HG03108 (cell line): ENCODE results near the gene OR11H7.
"Not testable (repeated sequence)": the region's sequence is repeated elsewhere in the genome, so short reads cannot be mapped to it uniquely, and the experiment has no call there.

ENCODE experiments used
- ATAC-seq: cut with Tn5 transposase; IDR thresholded peaks from one replicate; pipeline ENCODE4 v1.9.1; 2021; ENCODE audit warnings: moderate library complexity; ENCODE audit not compliant: unreplicated experiment

The OR11H7 gene

DNA sequence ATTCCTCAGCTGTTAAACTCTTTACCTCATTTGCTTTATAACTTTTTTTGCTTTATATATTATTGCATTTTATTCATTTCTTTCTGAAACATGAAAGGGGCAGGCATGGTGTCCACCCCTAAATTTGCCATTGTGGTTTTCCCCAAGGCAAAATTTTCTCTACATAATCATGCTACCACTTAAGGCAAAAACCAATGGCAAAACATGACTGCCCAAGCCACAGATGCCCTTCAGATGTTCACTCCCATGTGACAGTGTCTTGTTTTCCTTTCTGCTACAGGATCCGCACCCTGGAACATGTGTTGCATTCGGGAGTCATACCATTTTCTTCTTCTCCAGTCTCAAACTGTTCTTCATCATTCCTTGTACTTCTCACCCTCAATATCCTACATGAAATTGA lies 48.6 kb downstream of the OR11H7 start:
- no peak for ATAC-seq

DNA sequence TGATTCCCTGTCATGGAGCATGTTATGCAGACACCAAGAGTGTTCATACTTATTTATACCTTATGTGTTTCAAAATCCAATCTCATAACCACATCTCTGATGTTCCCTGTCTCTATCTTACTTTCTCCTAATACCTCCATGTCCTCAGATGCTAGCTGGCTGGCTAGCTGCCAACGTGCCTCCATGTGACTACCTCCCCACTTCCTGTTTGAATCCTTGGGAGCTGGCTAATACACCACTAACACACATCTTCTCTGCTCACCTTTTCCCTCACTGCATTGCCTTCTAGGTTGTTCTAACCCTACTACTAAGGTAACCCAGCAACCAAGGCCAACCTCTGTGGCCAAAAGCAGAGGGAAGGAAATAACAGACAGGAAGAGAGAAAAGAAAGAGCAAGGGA lies 49.6 kb downstream of the OR11H7 start:
- no peak for ATAC-seq

DNA sequence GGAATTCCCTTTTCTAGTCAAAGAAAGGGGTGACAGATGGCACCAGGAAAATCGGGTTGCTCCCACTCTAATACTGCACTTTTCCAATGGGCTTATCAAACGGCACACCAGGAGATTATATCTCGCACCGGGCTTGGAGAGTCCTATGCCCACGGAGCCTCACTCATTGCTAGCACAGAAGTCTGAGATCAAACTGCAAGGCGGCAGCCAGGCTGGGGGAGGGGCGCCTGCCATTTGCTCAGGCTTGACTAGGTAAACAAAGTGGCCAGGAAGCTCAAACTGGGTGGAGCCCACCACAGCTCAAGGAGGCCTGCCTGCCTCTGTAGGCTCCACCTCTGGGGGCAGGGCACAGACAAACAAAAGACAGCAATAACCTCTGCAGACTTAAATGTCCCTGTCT lies 51.5 kb downstream of the OR11H7 start:
- ATAC-seq = not testable (repeated sequence)
